ENCODE data around the gene KCNB1. TPM values are rescaled to one million over a fixed set of nuclear protein-coding genes. Genes with fewer than 3 reads are reported as not detected.

The KCNB1 gene
- total RNA-seq, 1 experiment from 2014 or later, result 0.09 TPM

GRCh38 chr20:49460916-49461315, 21.6 kb downstream of the KCNB1 start:
- Mint-ChIP-seq H3K27ac (ENCODE audit: unreplicated experiment) (no peak overlapping the region), H3K9me3 (ENCODE audit: unreplicated experiment) (no peaks in the 10 kb centered on the region), H3K27me3 (ENCODE audit: insufficient read depth, unreplicated experiment) (peaks cover 38% of the 10 kb centered on the region), H3K36me3 (ENCODE audit: insufficient read depth, unreplicated experiment) (no peaks in the 10 kb centered on the region), H3K4me1 (ENCODE audit: low read depth, unreplicated experiment) (no peaks in the 10 kb centered on the region), H3K4me3 (ENCODE audit: unreplicated experiment) (no peak overlapping the region)
- POLR2A ChIA-PET, result no interaction called here
- Histone ChIP-seq H3K27me3 (replicated peaks; ENCODE audit: control insufficient read depth, insufficient read depth, low read length) (peaks cover 3% of the 10 kb centered on the region), H3K4me1 (no peaks in the 10 kb centered on the region), H3K9me3 (no peaks in the 10 kb centered on the region), H3K36me3 (ENCODE audit: control insufficient read depth, insufficient read depth, low read length) (no peaks in the 10 kb centered on the region), H3K4me3 (ENCODE audit: low read depth, low read length) (no peak overlapping the region)
- DNase-seq, result no peak
- TF ChIP-seq CTCF (IDR thresholded peaks at IDR 0.05; ENCODE audit: insufficient read depth in 1 of 2, low read depth in 1 of 2, low read length in 1 of 2, severe bottlenecking in 1 of 2, unreplicated experiment in 1 of 2), result no peak
- CTCF ChIA-PET, result no interaction called here
- BruUV-seq (replicated peaks), result no TSS peak
- intact Hi-C loops (cut with micrococcal nuclease; ENCODE audit: unreplicated experiment), result no loop called here

GRCh38 chr20:49460131-49460530, 22.3 kb downstream of the KCNB1 start:
- ChIA-PET CTCF (no interaction called here), POLR2A (no interaction called here)
- no peaks in the 10 kb centered on the region for H3K36me3 ChIP-seq (ENCODE audit: control insufficient read depth, insufficient read depth, low read length)
- Mint-ChIP-seq H3K27ac (ENCODE audit: unreplicated experiment) (no peak overlapping the region), H3K4me1 (ENCODE audit: low read depth, unreplicated experiment) (no peaks in the 10 kb centered on the region), H3K9me3 (ENCODE audit: unreplicated experiment) (no peaks in the 10 kb centered on the region), H3K36me3 (ENCODE audit: insufficient read depth, unreplicated experiment) (no peaks in the 10 kb centered on the region), H3K4me3 (ENCODE audit: unreplicated experiment) (no peak overlapping the region), H3K27me3 (ENCODE audit: insufficient read depth, unreplicated experiment) (peaks cover 40% of the 10 kb centered on the region)
- TF ChIP-seq CTCF (IDR thresholded peaks at IDR 0.05; ENCODE audit: insufficient read depth in 1 of 2, low read depth in 1 of 2, low read length in 1 of 2, severe bottlenecking in 1 of 2, unreplicated experiment in 1 of 2), result no peak
- DNase-seq, result no peak
- peaks cover 3% of the 10 kb centered on the region for H3K27me3 ChIP-seq (replicated peaks; ENCODE audit: control insufficient read depth, insufficient read depth, low read length)
- intact Hi-C loops (cut with micrococcal nuclease; ENCODE audit: unreplicated experiment), result no loop called here
- BruUV-seq (replicated peaks), result no TSS peak
- H3K4me3 ChIP-seq (ENCODE audit: low read depth, low read length), result no peak overlapping the region
- no peaks in the 10 kb centered on the region for H3K4me1 ChIP-seq
- no peaks in the 10 kb centered on the region for H3K9me3 ChIP-seq

GRCh38 chr20:49459684-49460083, 22.8 kb downstream of the KCNB1 start:
- H3K4me1 ChIP-seq, result no peaks in the 10 kb centered on the region
- Mint-ChIP-seq H3K4me3 (ENCODE audit: unreplicated experiment) (no peak overlapping the region), H3K4me1 (ENCODE audit: low read depth, unreplicated experiment) (no peaks in the 10 kb centered on the region), H3K27me3 (ENCODE audit: insufficient read depth, unreplicated experiment) (peaks cover 44% of the 10 kb centered on the region), H3K9me3 (ENCODE audit: unreplicated experiment) (no peaks in the 10 kb centered on the region), H3K27ac (ENCODE audit: unreplicated experiment) (no peak overlapping the region), H3K36me3 (ENCODE audit: insufficient read depth, unreplicated experiment) (no peaks in the 10 kb centered on the region)
- H3K9me3 ChIP-seq, result no peaks in the 10 kb centered on the region
- no peaks in the 10 kb centered on the region for H3K36me3 ChIP-seq (ENCODE audit: control insufficient read depth, insufficient read depth, low read length)
- intact Hi-C loops (cut with micrococcal nuclease; ENCODE audit: unreplicated experiment), result no loop called here
- DNase-seq, result no peak
- BruUV-seq (replicated peaks), result no TSS peak
- POLR2A ChIA-PET, result no interaction called here
- CTCF ChIA-PET, result no interaction called here
- TF ChIP-seq CTCF (IDR thresholded peaks at IDR 0.05; ENCODE audit: insufficient read depth in 1 of 2, low read depth in 1 of 2, low read length in 1 of 2, severe bottlenecking in 1 of 2, unreplicated experiment in 1 of 2), result no peak
- H3K4me3 ChIP-seq (ENCODE audit: low read depth, low read length), result no peak overlapping the region
- H3K27me3 ChIP-seq (replicated peaks; ENCODE audit: control insufficient read depth, insufficient read depth, low read length), result peaks cover 3% of the 10 kb centered on the region

Measured in Caco-2 (cell line).